Progenitor cell of endocrine pancreas (in vitro differentiated cells): ENCODE data around the gene SCN1B. TPM values are rescaled to one million over a fixed set of nuclear protein-coding genes. Genes with fewer than 3 reads are reported as not detected.
A peak's percentile ranks its signal among the peaks of the same experiment; 100 is the strongest.

ENCODE experiments used
- DNase-seq: peaks from one replicate; pipeline ENCODE4 v3.0.0; 2021; ENCODE audit warnings: low spot score; ENCODE audit not compliant: unreplicated experiment
- H3K27ac Mint-ChIP-seq: 2 replicates; pipeline ENCODE4 v1.8.0; 2021; ENCODE audit warnings: mild to moderate bottlenecking, moderate library complexity, mixed read lengths
- H3K27me3 Mint-ChIP-seq: 2 replicates; pipeline ENCODE4 v1.8.0; 2021; ENCODE audit warnings: mixed read lengths
- H3K36me3 Mint-ChIP-seq: 2 replicates; pipeline ENCODE4 v1.8.0; 2022; ENCODE audit warnings: mixed read lengths; ENCODE audit not compliant: insufficient read depth
- H3K4me1 Mint-ChIP-seq: 2 replicates; pipeline ENCODE4 v1.8.0; 2021; ENCODE audit warnings: low read depth, mixed read lengths
- H3K4me3 Mint-ChIP-seq: 2 replicates; pipeline ENCODE4 v1.8.0; 2021; ENCODE audit warnings: low read depth, mild to moderate bottlenecking, moderate library complexity, mixed read lengths
- H3K9me3 Mint-ChIP-seq: 2 replicates; pipeline ENCODE4 v1.8.0; 2021; ENCODE audit warnings: low read depth, mixed read lengths
- CTCF ChIP-seq: fragments of 200-600 bp; sonication (generic); IDR thresholded peaks from one replicate; pipeline ENCODE4 v1.5.0; 2021; ENCODE audit warnings: antibody characterized with exemption, mild to moderate bottlenecking; ENCODE audit not compliant: unreplicated experiment
- total RNA-seq: library from RNA; stranded (reverse); gene quantifications from 2 replicates; pipeline ENCODE4 v1.2.1, GENCODE V29; 2021

The SCN1B gene
- total RNA-seq, 1 donor from 2014 or later = 1.7 TPM

GRCh38 chr19:35021596-35021995 lies 8.7 kb upstream of the SCN1B start:
- H3K36me3 Mint-ChIP-seq = peaks cover 27% of the 10 kb centered on the region
- no peaks in the 10 kb centered on the region for H3K9me3 Mint-ChIP-seq
- DNase-seq = no peak
- TF ChIP-seq CTCF = no peak
- H3K27ac Mint-ChIP-seq = no peak overlapping the region
- H3K27me3 Mint-ChIP-seq = no peaks in the 10 kb centered on the region
- H3K4me3 Mint-ChIP-seq = no peak overlapping the region
- no peaks in the 10 kb centered on the region for H3K4me1 Mint-ChIP-seq

GRCh38 chr19:35022460-35022859 lies 7.8 kb upstream of the SCN1B start:
- H3K27me3 Mint-ChIP-seq = no peaks in the 10 kb centered on the region
- no peak overlapping the region for H3K27ac Mint-ChIP-seq
- H3K4me3 Mint-ChIP-seq = no peak overlapping the region
- DNase-seq = no peak
- H3K4me1 Mint-ChIP-seq = no peaks in the 10 kb centered on the region
- TF ChIP-seq CTCF = no peak
- no peaks in the 10 kb centered on the region for H3K9me3 Mint-ChIP-seq
- peaks cover 30% of the 10 kb centered on the region for H3K36me3 Mint-ChIP-seq

- no peaks in the 10 kb centered on the region for H3K4me1 Mint-ChIP-seq
- H3K4me3 Mint-ChIP-seq = no peak overlapping the region
- TF ChIP-seq CTCF = no peak
- no peak overlapping the region for H3K27ac Mint-ChIP-seq
- peaks cover 2% of the 10 kb centered on the region for H3K27me3 Mint-ChIP-seq
- H3K36me3 Mint-ChIP-seq = peaks cover 27% of the 10 kb centered on the region
- H3K9me3 Mint-ChIP-seq = no peaks in the 10 kb centered on the region
- no peak for DNase-seq
Observed at GRCh38 chr19:35023428-35023827, 6.8 kb upstream of the SCN1B start.

- Mint-ChIP-seq H3K4me3 (no peak overlapping the region), H3K36me3 (peaks cover 26% of the 10 kb centered on the region), H3K9me3 (no peaks in the 10 kb centered on the region), H3K4me1 (no peaks in the 10 kb centered on the region), H3K27ac (peak overlapping the region; percentile 43), H3K27me3 (peaks cover 3% of the 10 kb centered on the region)
- no peak for DNase-seq
- no peak for TF ChIP-seq CTCF
Observed at GRCh38 chr19:35024095-35024494, 6.2 kb upstream of the SCN1B start.

- H3K27me3 Mint-ChIP-seq = peaks cover 9% of the 10 kb centered on the region
- peaks cover 18% of the 10 kb centered on the region for H3K36me3 Mint-ChIP-seq
- no peaks in the 10 kb centered on the region for H3K4me1 Mint-ChIP-seq
- H3K9me3 Mint-ChIP-seq = no peaks in the 10 kb centered on the region
- DNase-seq = no peak
- no peak overlapping the region for H3K4me3 Mint-ChIP-seq
- TF ChIP-seq CTCF = no peak
- no peak overlapping the region for H3K27ac Mint-ChIP-seq
Observed at GRCh38 chr19:35025969-35026368, 4.3 kb upstream of the SCN1B start.

- Mint-ChIP-seq H3K4me3 (no peak overlapping the region), H3K36me3 (peaks cover 16% of the 10 kb centered on the region), H3K4me1 (peaks cover 4% of the 10 kb centered on the region), H3K27ac (no peak overlapping the region), H3K27me3 (peaks cover 13% of the 10 kb centered on the region), H3K9me3 (no peaks in the 10 kb centered on the region)
- no peak for DNase-seq
- no peak for TF ChIP-seq CTCF
Observed at GRCh38 chr19:35026418-35026817, 3.9 kb upstream of the SCN1B start.
